ENCODE measurements around the gene CLEC18C. TPM values are rescaled to one million over a fixed set of nuclear protein-coding genes. Genes with fewer than 3 reads are reported as not detected.
"Not testable (repeated sequence)": the region's sequence is repeated elsewhere in the genome, so short reads cannot be mapped to it uniquely, and the experiment has no call there.

The CLEC18C gene
- total RNA-seq, 1 donor from 2014 or later: not detected

- intact Hi-C loops (cut with micrococcal nuclease); DNase-seq; ATAC-seq: not testable (repeated sequence)
Measured at GRCh38 chr16:70199170-70199569, 25.6 kb downstream of the CLEC18C start.

- ATAC-seq; DNase-seq; intact Hi-C loops (cut with micrococcal nuclease): not testable (repeated sequence)
Measured at GRCh38 chr16:70200063-70200462, 26.5 kb downstream of the CLEC18C start.

- DNase-seq; intact Hi-C loops (cut with micrococcal nuclease); ATAC-seq: not testable (repeated sequence)
Measured at GRCh38 chr16:70203508-70203907, 29.9 kb downstream of the CLEC18C start.

GRCh38 chr16:70204010-70204409, 30.4 kb downstream of the CLEC18C start:
- ATAC-seq; intact Hi-C loops (cut with micrococcal nuclease): not testable (repeated sequence)

GRCh38 chr16:70204668-70205405, 31.2 kb downstream of the CLEC18C start:
- ATAC-seq; intact Hi-C loops (cut with micrococcal nuclease); DNase-seq: not testable (repeated sequence)

More at GRCh38 chr16:70204010-70204409, 30.4 kb downstream of the CLEC18C start:
- DNase-seq: not testable (repeated sequence)

GRCh38 chr16:70206382-70206781, 32.8 kb downstream of the CLEC18C start:
- intact Hi-C loops (cut with micrococcal nuclease); DNase-seq; ATAC-seq: not testable (repeated sequence)

GRCh38 chr16:70218586-70218985, 45.0 kb downstream of the CLEC18C start:
- intact Hi-C loops (cut with micrococcal nuclease); DNase-seq; ATAC-seq: not testable (repeated sequence)

- DNase-seq; ATAC-seq; intact Hi-C loops (cut with micrococcal nuclease): not testable (repeated sequence)
Measured at GRCh38 chr16:70222574-70222973, 49.0 kb downstream of the CLEC18C start.

GRCh38 chr16:70223216-70223615, 49.6 kb downstream of the CLEC18C start:
- ATAC-seq; intact Hi-C loops (cut with micrococcal nuclease); DNase-seq: not testable (repeated sequence)

GRCh38 chr16:70223971-70224513, 50.5 kb downstream of the CLEC18C start:
- intact Hi-C loops (cut with micrococcal nuclease); DNase-seq; ATAC-seq: not testable (repeated sequence)

GRCh38 chr16:70224645-70225044, 51.1 kb downstream of the CLEC18C start:
- DNase-seq; ATAC-seq; intact Hi-C loops (cut with micrococcal nuclease): not testable (repeated sequence)

- DNase-seq; ATAC-seq; intact Hi-C loops (cut with micrococcal nuclease): not testable (repeated sequence)
Measured at GRCh38 chr16:70225430-70225829, 51.8 kb downstream of the CLEC18C start.

- ATAC-seq; DNase-seq; intact Hi-C loops (cut with micrococcal nuclease): not testable (repeated sequence)
Measured at GRCh38 chr16:70226024-70226423, 52.4 kb downstream of the CLEC18C start.

GRCh38 chr16:70231831-70232230, 58.2 kb downstream of the CLEC18C start:
- DNase-seq; ATAC-seq; intact Hi-C loops (cut with micrococcal nuclease): not testable (repeated sequence)

Other genes starting within 250 kb of the CLEC18C start
- 0.27 TPM for gene CLEC18A, start 222.5 kb upstream of the CLEC18C start, total RNA-seq
- gene PDPR, start 59.5 kb upstream of the CLEC18C start, total RNA-seq: 19.3 TPM
- gene EXOSC6, start 78.2 kb downstream of the CLEC18C start, total RNA-seq: 11.6 TPM
- 62.2 TPM for gene AARS1, start 115.7 kb downstream of the CLEC18C start, total RNA-seq
- gene DDX19B, start 125.4 kb downstream of the CLEC18C start, total RNA-seq: 16.6 TPM
- gene DDX19A, start 173.1 kb downstream of the CLEC18C start, total RNA-seq: 25.2 TPM